NT2/D1 (cell line): ENCODE data around the gene KAZN.

Experiments used
- DNase-seq: peaks from one replicate; pipeline ENCODE4 v3.0.0-alpha.2; 2011; ENCODE audit warnings: low read depth, low spot score
- H3K27me3 ChIP-seq: 2 replicates; pipeline ENCODE4 v1.6.0; 2011; ENCODE audit warnings: mild to moderate bottlenecking; ENCODE audit not compliant: insufficient read length, insufficient read depth
- H3K36me3 ChIP-seq: 2 replicates; pipeline ENCODE4 v1.6.1; 2011; ENCODE audit warnings: mild to moderate bottlenecking, low read length, mixed read lengths; ENCODE audit not compliant: insufficient read depth, insufficient read length
- H3K4me1 ChIP-seq: 2 replicates; pipeline ENCODE4 v1.5.1; 2011; ENCODE audit not compliant: insufficient read depth, insufficient read length
- H3K4me3 ChIP-seq: 2 replicates; pipeline ENCODE4 v1.5.1; 2011; ENCODE audit warnings: low read depth; ENCODE audit not compliant: insufficient read length
- H3K9ac ChIP-seq: 2 replicates; pipeline ENCODE4 v1.6.0; 2011; ENCODE audit warnings: low read depth; ENCODE audit not compliant: insufficient read length
- H3K9me3 ChIP-seq: 2 replicates; pipeline ENCODE4 v1.5.1; 2011; ENCODE audit warnings: mild to moderate bottlenecking, low read length; ENCODE audit not compliant: insufficient read depth
- SUZ12 ChIP-seq: IDR thresholded peaks from 2 replicates; pipeline ENCODE4 v1.6.1; 2011; ENCODE audit not compliant: insufficient read length, insufficient read depth; ENCODE audit errors: extremely low read depth
- YY1 ChIP-seq: IDR thresholded peaks from 2 replicates; pipeline ENCODE4 v1.6.1; 2011; ENCODE audit not compliant: insufficient read length, insufficient read depth
- ZNF274 ChIP-seq: IDR thresholded peaks from 2 replicates; pipeline ENCODE4 v1.6.1; 2011; ENCODE audit warnings: mild to moderate bottlenecking, low read depth, low read length

KAZN gene

GRCh38 chr1:15000671-15001070 is 402.2 kb downstream of the KAZN start:
- TF ChIP-seq SUZ12 (no peak), YY1 (no peak), ZNF274 (no peak)
- Histone ChIP-seq H3K4me3 (no peak overlapping the region), H3K4me1 (peaks cover 9% of the 10 kb centered on the region), H3K27me3 (no peaks in the 10 kb centered on the region), H3K9ac (no peak overlapping the region), H3K36me3 (peaks cover 10% of the 10 kb centered on the region), H3K9me3 (no peaks in the 10 kb centered on the region)
- no peak for DNase-seq

- DNase-seq: no peak
- TF ChIP-seq ZNF274: no peak
- TF ChIP-seq YY1: no peak
- Histone ChIP-seq H3K36me3 (peaks cover 10% of the 10 kb centered on the region), H3K9me3 (no peaks in the 10 kb centered on the region), H3K4me3 (no peak overlapping the region), H3K4me1 (peaks cover 7% of the 10 kb centered on the region), H3K27me3 (no peaks in the 10 kb centered on the region), H3K9ac (no peak overlapping the region)
Measured at GRCh38 chr1:15001317-15001915, 402.9 kb downstream of the KAZN start.

GRCh38 chr1:15002325-15002724 is 403.8 kb downstream of the KAZN start:
- DNase-seq: no peak
- Histone ChIP-seq H3K4me3 (no peak overlapping the region), H3K27me3 (no peaks in the 10 kb centered on the region), H3K9ac (no peak overlapping the region), H3K36me3 (peaks cover 10% of the 10 kb centered on the region), H3K9me3 (no peaks in the 10 kb centered on the region), H3K4me1 (peaks cover 3% of the 10 kb centered on the region)
- TF ChIP-seq ZNF274: no peak
- no peak for TF ChIP-seq SUZ12
- no peak for TF ChIP-seq YY1

GRCh38 chr1:15004396-15004795 is 405.9 kb downstream of the KAZN start:
- DNase-seq: no peak
- TF ChIP-seq SUZ12: no peak
- TF ChIP-seq YY1: no peak

GRCh38 chr1:15005116-15005515 is 406.6 kb downstream of the KAZN start:
- no peak for TF ChIP-seq ZNF274
- no peak for TF ChIP-seq YY1
- TF ChIP-seq SUZ12: no peak
- DNase-seq: no peak
- Histone ChIP-seq H3K27me3 (no peaks in the 10 kb centered on the region), H3K4me1 (peaks cover 10% of the 10 kb centered on the region), H3K36me3 (peaks cover 10% of the 10 kb centered on the region), H3K9ac (no peak overlapping the region), H3K4me3 (no peak overlapping the region), H3K9me3 (0 out of 2 replicates have a peak, but pooled peaks cover 10% of the 10 kb centered on the region)

More at GRCh38 chr1:15004396-15004795, 405.9 kb downstream of the KAZN start:
- Histone ChIP-seq H3K27me3 (no peaks in the 10 kb centered on the region), H3K36me3 (peaks cover 10% of the 10 kb centered on the region), H3K4me3 (no peak overlapping the region), H3K9ac (no peak overlapping the region), H3K9me3 (0 out of 2 replicates have a peak, but pooled peaks cover 3% of the 10 kb centered on the region), H3K4me1 (peaks cover 11% of the 10 kb centered on the region)

GRCh38 chr1:15007368-15007767 is 408.9 kb downstream of the KAZN start:
- no peak for TF ChIP-seq ZNF274
- TF ChIP-seq SUZ12: no peak
- TF ChIP-seq YY1: no peak
- H3K27me3 ChIP-seq: no peaks in the 10 kb centered on the region
- no peak overlapping the region for H3K4me3 ChIP-seq
- no peak for DNase-seq
- no peak overlapping the region for H3K9ac ChIP-seq
- H3K4me1 ChIP-seq: peaks cover 10% of the 10 kb centered on the region
- 0 out of 2 replicates have a peak, but pooled peaks cover 10% of the 10 kb centered on the region for H3K9me3 ChIP-seq
- H3K36me3 ChIP-seq: peaks cover 10% of the 10 kb centered on the region

GRCh38 chr1:15007842-15008241 is 409.4 kb downstream of the KAZN start:
- peaks cover 10% of the 10 kb centered on the region for H3K36me3 ChIP-seq
- H3K4me3 ChIP-seq: no peak overlapping the region
- TF ChIP-seq ZNF274 (no peak), YY1 (no peak), SUZ12 (no peak)
- peak overlapping the region; percentile 50 for H3K9ac ChIP-seq
- DNase-seq: no peak
- 0 out of 2 replicates have a peak, but pooled peaks cover 10% of the 10 kb centered on the region for H3K9me3 ChIP-seq
- peaks cover 10% of the 10 kb centered on the region for H3K4me1 ChIP-seq
- H3K27me3 ChIP-seq: no peaks in the 10 kb centered on the region
